Ovary (tissue), 3 donors: ENCODE results near the gene THOC2.
"Not testable (repeated sequence)": the region's sequence is repeated elsewhere in the genome, so short reads cannot be mapped to it uniquely, and the experiment has no call there.

Source experiments
- CTCF ChIP-seq, 3 donors: fragments of 450-650 bp in 2 of 3; fragments of 200-600 bp in 1 of 3; IDR thresholded peaks; one replicate each; pipeline versions ENCODE4 v1.5.1 to v1.8.0; 2016 to 2022; ENCODE audit warnings: antibody characterized with exemption in 3 of 3, mild to moderate bottlenecking in 1 of 3
- EP300 ChIP-seq: sonication (generic); formaldehyde crosslinking; IDR thresholded peaks from one replicate; pipeline ENCODE4 v1.6.1; 2017; ENCODE audit warnings: antibody characterized with exemption
- donor health status: DM: no; HTN: no; CAD: no.

- TF ChIP-seq CTCF (IDR thresholded peaks at IDR 0.05); EP300: not testable (repeated sequence)
Measured at GRCh38 chrX:123734079-123734478, 1.2 kb upstream of the THOC2 start.
